SK-N-SH treated with all-trans-retinoic acid at 6 μM for 48 hours (cell line): ENCODE measurements around the gene HOXC13.

Experiments used
- ATAC-seq: fragments of 200-7000 bp; cut with Tn5 transposase; 3 replicates; pipeline ENCODE4 v1.9.1; 2020; ENCODE audit warnings: mild to moderate bottlenecking, moderate library complexity
- ARNTL ChIP-seq: fragments of 450-650 bp; formaldehyde crosslinking; IDR thresholded peaks from 2 replicates; pipeline ENCODE4 v1.5.0; 2020; ENCODE audit warnings: low read depth, mild to moderate bottlenecking, moderate library complexity, borderline replicate concordance
- BACH2 ChIP-seq: fragments of 250-450 bp; sonication (Bioruptor Pico); IDR thresholded peaks from 2 replicates; pipeline ENCODE4 v1.9.0; 2021; ENCODE audit warnings: mild to moderate bottlenecking, borderline replicate concordance
- CSDC2 ChIP-seq: fragments of 250-450 bp; sonication (Bioruptor Pico); IDR thresholded peaks from 2 replicates; pipeline ENCODE4 v1.5.0; 2020; ENCODE audit warnings: mild to moderate bottlenecking, moderate library complexity
- ESRRG ChIP-seq: fragments of 250-450 bp; sonication (Bioruptor Pico); IDR thresholded peaks from 2 replicates; pipeline ENCODE4 v1.6.1; 2021; ENCODE audit warnings: mild to moderate bottlenecking
- GLIS3 ChIP-seq: fragments of 250-450 bp; sonication (Bioruptor Pico); IDR thresholded peaks from 2 replicates; pipeline ENCODE4 v1.5.0; 2020; ENCODE audit warnings: mild to moderate bottlenecking, moderate library complexity
- ISL1 ChIP-seq: fragments of 250-450 bp; sonication (Bioruptor Pico); IDR thresholded peaks from 2 replicates; pipeline ENCODE4 v2.1.2; 2022; ENCODE audit warnings: mild to moderate bottlenecking, moderate library complexity
- OSR1 ChIP-seq: fragments of 250-450 bp; sonication (Bioruptor Pico); IDR thresholded peaks from 2 replicates; pipeline ENCODE4 v1.8.0; 2022; ENCODE audit warnings: moderate library complexity, mild to moderate bottlenecking, inconsistent platforms
- PPARA ChIP-seq: fragments of 250-450 bp; sonication (Bioruptor Pico); IDR thresholded peaks from 2 replicates; pipeline ENCODE4 v1.5.0; 2020; ENCODE audit warnings: mild to moderate bottlenecking, borderline replicate concordance
- SNAI2 ChIP-seq: fragments of 250-450 bp; sonication (Bioruptor Pico); IDR thresholded peaks from 2 replicates; pipeline ENCODE4 v1.5.0; 2020; ENCODE audit warnings: mild to moderate bottlenecking, moderate library complexity
- TCF4 ChIP-seq: fragments of 250-450 bp; sonication (Bioruptor Pico); IDR thresholded peaks from 2 replicates; pipeline ENCODE4 v1.8.0; 2021; ENCODE audit warnings: mild to moderate bottlenecking, moderate library complexity, borderline replicate concordance
- ZC3H10 ChIP-seq: fragments of 250-450 bp; sonication (Bioruptor Pico); IDR thresholded peaks from 2 replicates; pipeline ENCODE4 v1.5.1; 2021; ENCODE audit warnings: mild to moderate bottlenecking, moderate library complexity
- ZFP3 ChIP-seq: fragments of 250-450 bp; sonication (Bioruptor Pico); IDR thresholded peaks from 2 replicates; pipeline ENCODE4 v1.5.0; 2020; ENCODE audit warnings: mild to moderate bottlenecking, moderate library complexity
- ZFP30 ChIP-seq: fragments of 450-650 bp; formaldehyde crosslinking; IDR thresholded peaks from 2 replicates; pipeline ENCODE4 v1.5.0; 2022; ENCODE audit warnings: mild to moderate bottlenecking, moderate library complexity
- ZNF565 ChIP-seq: fragments of 450-650 bp; formaldehyde crosslinking; conservative IDR thresholded peaks from 2 replicates; pipeline ENCODE4 v1.5.0; 2020; ENCODE audit warnings: low read depth, mild to moderate bottlenecking, moderate library complexity
- ZNF70 ChIP-seq: fragments of 450-650 bp; formaldehyde crosslinking; IDR thresholded peaks from 2 replicates; pipeline ENCODE4 v1.5.0; 2020; ENCODE audit warnings: mild to moderate bottlenecking, moderate library complexity
- ZNF8 ChIP-seq: fragments of 450-650 bp; formaldehyde crosslinking; IDR thresholded peaks from 2 replicates; pipeline ENCODE4 v1.5.0; 2020; ENCODE audit warnings: mild to moderate bottlenecking, moderate library complexity
- TF ChIP-seq, protein P1 (sequence below): fragments of 250-450 bp; sonication (Bioruptor Pico); IDR thresholded peaks from 2 replicates; pipeline ENCODE4 v1.8.0; 2020; ENCODE audit warnings: mild to moderate bottlenecking, moderate library complexity, borderline replicate concordance
- TF ChIP-seq, protein P2 (sequence below): fragments of 250-450 bp; sonication (Bioruptor Pico); IDR thresholded peaks from 2 replicates; pipeline ENCODE4 v1.8.0; 2021; ENCODE audit warnings: low read depth, mild to moderate bottlenecking, moderate library complexity, borderline replicate concordance
- TF ChIP-seq, protein P3 (sequence below): fragments of 250-450 bp; sonication (Bioruptor Pico); IDR thresholded peaks from 2 replicates; pipeline ENCODE4 v1.5.1; 2021; ENCODE audit warnings: mild to moderate bottlenecking, moderate library complexity
- TF ChIP-seq, protein P4 (sequence below): fragments of 250-450 bp; sonication (Bioruptor Pico); IDR thresholded peaks from 2 replicates; pipeline ENCODE4 v1.5.1; 2020; ENCODE audit warnings: low read depth, mild to moderate bottlenecking, moderate library complexity
- TF ChIP-seq, protein P5 (sequence below): fragments of 250-450 bp; sonication (Bioruptor Pico); IDR thresholded peaks from 2 replicates; pipeline ENCODE4 v1.5.0; 2020; ENCODE audit warnings: mild to moderate bottlenecking, moderate library complexity

The HOXC13 gene

DNA sequence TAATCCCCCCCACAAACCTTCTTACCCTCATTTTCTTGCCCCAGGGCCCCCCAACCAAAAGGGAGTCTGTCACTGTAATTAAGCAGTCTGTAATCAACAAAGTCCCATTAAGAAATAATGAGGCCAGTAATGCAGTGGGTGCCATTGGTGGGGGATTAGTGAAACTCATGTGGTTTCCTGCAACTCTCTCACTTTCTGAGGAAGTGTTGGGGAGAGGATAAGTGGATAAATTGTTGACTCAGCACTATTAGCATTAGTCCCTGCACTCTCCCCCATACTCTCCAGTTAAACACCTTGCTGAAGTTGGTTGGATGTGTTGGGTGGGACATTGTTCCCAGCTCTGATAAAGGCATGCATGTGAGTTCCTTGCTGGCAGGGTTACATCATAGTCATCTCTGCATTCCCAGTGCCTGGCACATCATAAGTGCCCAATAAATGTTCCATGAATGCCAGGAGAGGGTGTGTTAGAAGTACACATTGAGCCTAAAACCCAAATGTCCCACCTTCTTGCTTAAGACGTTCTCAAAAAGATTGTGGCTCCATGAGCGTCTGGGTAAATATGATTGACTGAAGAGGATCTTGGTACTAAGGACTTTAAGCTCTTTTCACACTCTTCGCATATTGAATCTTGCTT lies 45.8 kb upstream of the HOXC13 start:
- ATAC-seq: no peak
- TF ChIP-seq BACH2 (no peak), ZFP3 (CRISPR knock-in tag) (no peak), GLIS3 (CRISPR knock-in tag) (no peak), CSDC2 (CRISPR knock-in tag) (no peak), ZNF70 (CRISPR knock-in tag) (no peak), ISL1 (no peak), ZNF8 (CRISPR knock-in tag) (no peak), OSR1 (no peak), SNAI2 (CRISPR knock-in tag) (no peak), ZNF565 (CRISPR knock-in tag) (no peak), ESRRG (CRISPR knock-in tag) (no peak), PPARA (no peak)
- TF ChIP-seq, protein P1, sequence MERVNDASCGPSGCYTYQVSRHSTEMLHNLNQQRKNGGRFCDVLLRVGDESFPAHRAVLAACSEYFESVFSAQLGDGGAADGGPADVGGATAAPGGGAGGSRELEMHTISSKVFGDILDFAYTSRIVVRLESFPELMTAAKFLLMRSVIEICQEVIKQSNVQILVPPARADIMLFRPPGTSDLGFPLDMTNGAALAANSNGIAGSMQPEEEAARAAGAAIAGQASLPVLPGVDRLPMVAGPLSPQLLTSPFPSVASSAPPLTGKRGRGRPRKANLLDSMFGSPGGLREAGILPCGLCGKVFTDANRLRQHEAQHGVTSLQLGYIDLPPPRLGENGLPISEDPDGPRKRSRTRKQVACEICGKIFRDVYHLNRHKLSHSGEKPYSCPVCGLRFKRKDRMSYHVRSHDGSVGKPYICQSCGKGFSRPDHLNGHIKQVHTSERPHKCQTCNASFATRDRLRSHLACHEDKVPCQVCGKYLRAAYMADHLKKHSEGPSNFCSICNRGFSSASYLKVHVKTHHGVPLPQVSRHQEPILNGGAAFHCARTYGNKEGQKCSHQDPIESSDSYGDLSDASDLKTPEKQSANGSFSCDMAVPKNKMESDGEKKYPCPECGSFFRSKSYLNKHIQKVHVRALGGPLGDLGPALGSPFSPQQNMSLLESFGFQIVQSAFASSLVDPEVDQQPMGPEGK (CRISPR knock-in tag): no peak

DNA sequence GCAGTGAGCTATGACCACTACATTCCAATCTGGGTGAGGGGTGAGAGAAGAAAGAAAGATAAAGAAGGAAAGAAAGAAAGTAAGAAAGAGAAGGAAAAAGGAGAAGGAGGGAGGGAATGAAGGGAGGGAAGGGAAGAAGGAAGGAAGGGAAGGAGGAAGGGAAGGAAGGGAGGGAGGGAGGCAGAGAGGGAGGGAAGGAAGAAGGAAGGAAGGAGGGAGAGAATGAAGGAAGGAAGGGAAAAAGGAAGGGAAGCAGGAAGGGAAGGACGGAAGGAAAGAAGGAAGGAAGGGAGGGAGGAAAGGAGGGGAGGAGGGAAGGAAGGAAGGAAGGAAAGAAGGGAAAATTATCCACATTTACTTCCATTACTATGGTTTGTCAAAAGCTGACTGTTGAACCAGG lies 39.4 kb upstream of the HOXC13 start:
- ATAC-seq: no peak
- TF ChIP-seq OSR1: no peak
- TF ChIP-seq, protein P2, sequence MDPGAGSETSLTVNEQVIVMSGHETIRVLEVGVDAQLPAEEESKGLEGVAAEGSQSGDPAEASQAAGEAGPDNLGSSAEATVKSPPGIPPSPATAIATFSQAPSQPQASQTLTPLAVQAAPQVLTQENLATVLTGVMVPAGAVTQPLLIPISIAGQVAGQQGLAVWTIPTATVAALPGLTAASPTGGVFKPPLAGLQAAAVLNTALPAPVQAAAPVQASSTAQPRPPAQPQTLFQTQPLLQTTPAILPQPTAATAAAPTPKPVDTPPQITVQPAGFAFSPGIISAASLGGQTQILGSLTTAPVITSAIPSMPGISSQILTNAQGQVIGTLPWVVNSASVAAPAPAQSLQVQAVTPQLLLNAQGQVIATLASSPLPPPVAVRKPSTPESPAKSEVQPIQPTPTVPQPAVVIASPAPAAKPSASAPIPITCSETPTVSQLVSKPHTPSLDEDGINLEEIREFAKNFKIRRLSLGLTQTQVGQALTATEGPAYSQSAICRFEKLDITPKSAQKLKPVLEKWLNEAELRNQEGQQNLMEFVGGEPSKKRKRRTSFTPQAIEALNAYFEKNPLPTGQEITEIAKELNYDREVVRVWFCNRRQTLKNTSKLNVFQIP: no peak
- TF ChIP-seq, protein P3, sequence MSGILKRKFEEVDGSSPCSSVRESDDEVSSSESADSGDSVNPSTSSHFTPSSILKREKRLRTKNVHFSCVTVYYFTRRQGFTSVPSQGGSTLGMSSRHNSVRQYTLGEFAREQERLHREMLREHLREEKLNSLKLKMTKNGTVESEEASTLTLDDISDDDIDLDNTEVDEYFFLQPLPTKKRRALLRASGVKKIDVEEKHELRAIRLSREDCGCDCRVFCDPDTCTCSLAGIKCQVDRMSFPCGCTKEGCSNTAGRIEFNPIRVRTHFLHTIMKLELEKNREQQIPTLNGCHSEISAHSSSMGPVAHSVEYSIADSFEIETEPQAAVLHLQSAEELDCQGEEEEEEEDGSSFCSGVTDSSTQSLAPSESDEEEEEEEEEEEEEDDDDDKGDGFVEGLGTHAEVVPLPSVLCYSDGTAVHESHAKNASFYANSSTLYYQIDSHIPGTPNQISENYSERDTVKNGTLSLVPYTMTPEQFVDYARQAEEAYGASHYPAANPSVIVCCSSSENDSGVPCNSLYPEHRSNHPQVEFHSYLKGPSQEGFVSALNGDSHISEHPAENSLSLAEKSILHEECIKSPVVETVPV: no peak
- TF ChIP-seq CSDC2 (CRISPR knock-in tag): no peak
- TF ChIP-seq GLIS3 (CRISPR knock-in tag): no peak
- TF ChIP-seq ISL1: no peak
- TF ChIP-seq ARNTL (CRISPR knock-in tag): no peak
- TF ChIP-seq, protein P4, sequence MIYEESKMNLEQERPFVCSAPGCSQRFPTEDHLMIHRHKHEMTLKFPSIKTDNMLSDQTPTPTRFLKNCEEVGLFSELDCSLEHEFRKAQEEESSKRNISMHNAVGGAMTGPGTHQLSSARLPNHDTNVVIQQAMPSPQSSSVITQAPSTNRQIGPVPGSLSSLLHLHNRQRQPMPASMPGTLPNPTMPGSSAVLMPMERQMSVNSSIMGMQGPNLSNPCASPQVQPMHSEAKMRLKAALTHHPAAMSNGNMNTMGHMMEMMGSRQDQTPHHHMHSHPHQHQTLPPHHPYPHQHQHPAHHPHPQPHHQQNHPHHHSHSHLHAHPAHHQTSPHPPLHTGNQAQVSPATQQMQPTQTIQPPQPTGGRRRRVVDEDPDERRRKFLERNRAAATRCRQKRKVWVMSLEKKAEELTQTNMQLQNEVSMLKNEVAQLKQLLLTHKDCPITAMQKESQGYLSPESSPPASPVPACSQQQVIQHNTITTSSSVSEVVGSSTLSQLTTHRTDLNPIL (CRISPR knock-in tag): no peak
- TF ChIP-seq BACH2: no peak
- TF ChIP-seq, protein P5, sequence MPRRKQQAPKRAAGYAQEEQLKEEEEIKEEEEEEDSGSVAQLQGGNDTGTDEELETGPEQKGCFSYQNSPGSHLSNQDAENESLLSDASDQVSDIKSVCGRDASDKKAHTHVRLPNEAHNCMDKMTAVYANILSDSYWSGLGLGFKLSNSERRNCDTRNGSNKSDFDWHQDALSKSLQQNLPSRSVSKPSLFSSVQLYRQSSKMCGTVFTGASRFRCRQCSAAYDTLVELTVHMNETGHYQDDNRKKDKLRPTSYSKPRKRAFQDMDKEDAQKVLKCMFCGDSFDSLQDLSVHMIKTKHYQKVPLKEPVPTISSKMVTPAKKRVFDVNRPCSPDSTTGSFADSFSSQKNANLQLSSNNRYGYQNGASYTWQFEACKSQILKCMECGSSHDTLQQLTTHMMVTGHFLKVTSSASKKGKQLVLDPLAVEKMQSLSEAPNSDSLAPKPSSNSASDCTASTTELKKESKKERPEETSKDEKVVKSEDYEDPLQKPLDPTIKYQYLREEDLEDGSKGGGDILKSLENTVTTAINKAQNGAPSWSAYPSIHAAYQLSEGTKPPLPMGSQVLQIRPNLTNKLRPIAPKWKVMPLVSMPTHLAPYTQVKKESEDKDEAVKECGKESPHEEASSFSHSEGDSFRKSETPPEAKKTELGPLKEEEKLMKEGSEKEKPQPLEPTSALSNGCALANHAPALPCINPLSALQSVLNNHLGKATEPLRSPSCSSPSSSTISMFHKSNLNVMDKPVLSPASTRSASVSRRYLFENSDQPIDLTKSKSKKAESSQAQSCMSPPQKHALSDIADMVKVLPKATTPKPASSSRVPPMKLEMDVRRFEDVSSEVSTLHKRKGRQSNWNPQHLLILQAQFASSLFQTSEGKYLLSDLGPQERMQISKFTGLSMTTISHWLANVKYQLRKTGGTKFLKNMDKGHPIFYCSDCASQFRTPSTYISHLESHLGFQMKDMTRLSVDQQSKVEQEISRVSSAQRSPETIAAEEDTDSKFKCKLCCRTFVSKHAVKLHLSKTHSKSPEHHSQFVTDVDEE (CRISPR knock-in tag): no peak
- no peak for TF ChIP-seq PPARA
- no peak for TF ChIP-seq ZNF565 (CRISPR knock-in tag)

DNA sequence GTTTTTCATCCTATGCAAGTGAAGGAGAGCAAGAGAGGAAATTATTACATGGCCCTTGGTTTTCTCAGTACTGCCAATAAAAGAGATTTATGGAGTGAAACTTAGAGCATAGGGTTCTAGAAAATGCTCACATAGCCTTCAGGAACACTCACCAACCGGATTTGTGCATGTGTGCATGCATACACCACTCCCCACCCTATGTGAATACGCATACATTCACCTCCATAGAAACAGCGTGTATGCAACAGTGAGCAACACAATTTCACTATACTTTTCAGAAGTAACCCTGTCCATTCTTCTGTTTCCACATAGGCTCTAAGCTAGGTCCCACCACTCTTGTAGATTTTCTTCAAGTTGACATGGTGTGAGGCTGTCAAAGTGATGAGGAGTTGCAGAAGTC lies 31.5 kb upstream of the HOXC13 start:
- TF ChIP-seq PPARA (no peak), ZFP30 (CRISPR knock-in tag) (no peak), ISL1 (no peak), TCF4 (CRISPR knock-in tag) (no peak), CSDC2 (CRISPR knock-in tag) (no peak), ZC3H10 (CRISPR knock-in tag) (no peak), ZNF565 (CRISPR knock-in tag) (no peak), SNAI2 (CRISPR knock-in tag) (no peak)
- TF ChIP-seq, protein P3: no peak
- TF ChIP-seq, protein P5 (CRISPR knock-in tag): no peak
- ATAC-seq: no peak
